Measurements from ENCODE around the gene JAKMIP3.

The JAKMIP3 gene

DNA sequence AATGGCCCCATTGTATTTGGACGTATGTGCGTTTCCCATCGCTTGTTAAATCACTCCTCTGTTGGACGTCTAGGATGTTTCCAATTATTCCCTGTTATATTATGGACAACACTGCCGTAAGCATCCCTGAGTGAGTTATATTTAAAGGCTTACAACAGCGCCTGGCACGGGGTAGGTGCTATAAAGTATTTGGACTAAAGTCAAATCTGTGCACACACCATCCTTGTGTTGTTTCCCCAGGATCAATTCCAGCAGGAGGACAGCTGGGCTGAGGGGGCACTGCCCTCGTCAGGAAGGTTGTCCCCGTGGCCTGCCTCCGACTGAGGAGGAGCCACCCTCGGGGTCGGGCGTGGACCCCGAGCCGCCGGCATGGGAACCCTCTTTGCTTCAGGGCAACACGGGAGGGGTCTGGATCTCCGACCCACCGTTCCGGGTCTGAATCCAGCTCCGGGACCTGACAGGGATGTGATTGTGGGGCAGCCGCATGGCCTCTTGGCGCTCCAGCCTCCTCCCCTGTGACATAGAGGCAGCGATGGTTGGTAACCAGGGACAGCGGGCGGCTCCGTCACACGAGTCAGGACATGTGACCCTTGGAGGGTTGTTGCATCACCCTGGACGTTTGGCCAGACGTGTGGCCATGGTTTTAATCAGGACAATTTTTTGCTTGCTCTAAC is 1.5 kb upstream of the JAKMIP3 start:
- Histone ChIP-seq H3K27ac (ENCODE audit: insufficient read depth, low read length, poor library complexity, severe bottlenecking) (no peak overlapping the region), H3K27me3 (replicated peaks; ENCODE audit: control insufficient read depth, insufficient read depth, low read length, poor library complexity, severe bottlenecking) (no peaks in the 10 kb centered on the region), H3K36me3 (ENCODE audit: control insufficient read depth, insufficient read depth, low read length) (no peaks in the 10 kb centered on the region), H3K4me3 (ENCODE audit: insufficient read depth, low read depth, low read length, poor library complexity, severe bottlenecking) (no peak overlapping the region), H3K4me1 (ENCODE audit: control insufficient read depth, insufficient read depth, low read length, poor library complexity, severe bottlenecking) (no peaks in the 10 kb centered on the region), H3K9me3 (ENCODE audit: control insufficient read depth, low read length) (no peaks in the 10 kb centered on the region)
- no peak for DNase-seq

DNA sequence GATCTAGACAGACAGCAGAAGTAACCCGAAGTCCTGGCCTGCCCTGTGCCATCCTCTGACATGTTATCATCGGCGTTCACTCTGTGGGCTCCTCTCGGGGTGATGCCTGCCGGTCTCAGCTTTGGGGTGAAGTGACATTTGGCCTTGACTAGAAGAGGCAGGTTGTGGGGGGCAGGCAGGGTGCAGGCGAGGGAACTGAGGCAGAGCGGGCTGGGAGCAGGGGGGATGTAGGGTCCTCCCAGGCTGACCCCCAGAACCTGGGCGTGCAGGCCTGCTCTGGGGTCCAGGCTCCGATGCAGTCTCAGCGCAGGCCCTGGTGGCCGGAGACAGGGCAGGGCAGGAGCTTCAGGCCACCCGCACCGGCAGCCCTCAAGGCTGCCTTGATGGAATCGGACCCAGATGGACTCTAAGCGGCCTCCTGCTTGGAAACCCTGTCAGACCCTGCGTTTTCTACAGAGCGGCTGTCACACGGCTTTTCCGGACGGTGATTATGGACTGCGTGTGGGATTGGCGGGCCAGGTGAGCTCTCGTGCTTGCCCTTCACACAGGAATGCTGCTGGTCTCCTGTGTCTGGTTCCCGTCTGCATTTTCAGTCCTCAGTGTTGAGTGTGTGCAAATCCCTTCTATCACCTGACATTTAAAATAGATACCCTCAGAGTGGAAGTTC is 842 bp upstream of the JAKMIP3 start:
- H3K27me3 ChIP-seq (replicated peaks; ENCODE audit: control insufficient read depth, insufficient read depth, low read length, poor library complexity, severe bottlenecking) = no peaks in the 10 kb centered on the region
- no peak for DNase-seq
- no peak overlapping the region for H3K27ac ChIP-seq (ENCODE audit: insufficient read depth, low read length, poor library complexity, severe bottlenecking)
- no peaks in the 10 kb centered on the region for H3K36me3 ChIP-seq (ENCODE audit: control insufficient read depth, insufficient read depth, low read length)
- H3K9me3 ChIP-seq (ENCODE audit: control insufficient read depth, low read length) = no peaks in the 10 kb centered on the region
- H3K4me1 ChIP-seq (ENCODE audit: control insufficient read depth, insufficient read depth, low read length, poor library complexity, severe bottlenecking) = no peaks in the 10 kb centered on the region
- H3K4me3 ChIP-seq (ENCODE audit: insufficient read depth, low read depth, low read length, poor library complexity, severe bottlenecking) = no peak overlapping the region

DNA sequence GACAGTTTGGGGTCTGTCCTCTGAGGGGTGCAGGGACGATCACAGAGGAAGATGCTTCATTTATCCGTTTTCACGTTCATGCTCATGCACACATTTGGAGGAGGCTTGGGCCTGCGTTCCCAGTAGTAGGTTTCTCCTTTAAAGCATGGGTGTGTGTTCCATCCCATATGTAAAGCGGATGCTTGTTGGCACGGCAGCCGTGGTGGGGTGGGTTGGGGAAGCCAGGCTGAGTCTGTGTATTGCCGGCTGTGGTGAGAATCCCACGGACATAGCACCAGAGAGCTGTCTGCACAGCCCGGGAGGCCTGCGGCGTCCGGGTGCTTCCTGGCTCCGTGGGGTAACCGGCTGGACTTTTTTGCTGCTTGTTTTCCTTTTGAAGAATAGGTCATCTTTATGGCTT is 440 bp downstream of the JAKMIP3 start:
- Histone ChIP-seq H3K4me3 (ENCODE audit: insufficient read depth, low read depth, low read length, poor library complexity, severe bottlenecking) (peak overlapping the region; percentile 37), H3K27ac (ENCODE audit: insufficient read depth, low read length, poor library complexity, severe bottlenecking) (no peak overlapping the region), H3K27me3 (replicated peaks; ENCODE audit: control insufficient read depth, insufficient read depth, low read length, poor library complexity, severe bottlenecking) (no peaks in the 10 kb centered on the region), H3K9me3 (ENCODE audit: control insufficient read depth, low read length) (no peaks in the 10 kb centered on the region), H3K4me1 (ENCODE audit: control insufficient read depth, insufficient read depth, low read length, poor library complexity, severe bottlenecking) (no peaks in the 10 kb centered on the region), H3K36me3 (ENCODE audit: control insufficient read depth, insufficient read depth, low read length) (no peaks in the 10 kb centered on the region)
- no peak for DNase-seq

DNA sequence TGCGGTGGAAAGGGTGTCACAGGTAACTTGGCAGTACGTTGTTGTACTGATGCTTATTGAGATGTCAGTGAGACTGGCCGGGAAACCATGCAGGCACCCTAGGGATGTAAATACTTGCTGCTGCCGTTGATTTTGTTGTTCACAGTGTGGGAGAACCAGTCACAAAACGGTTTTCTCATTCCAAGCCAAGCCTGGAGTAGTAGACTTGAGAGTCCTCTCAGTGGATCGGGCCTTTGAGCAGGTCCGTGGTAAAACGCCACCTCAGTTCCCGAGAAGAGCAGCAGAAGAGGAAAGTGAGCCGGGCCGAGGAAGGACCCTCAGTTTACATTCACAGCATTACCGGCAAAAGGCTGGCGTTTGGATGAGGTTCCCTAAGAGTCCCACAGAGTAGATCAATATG is 1.1 kb downstream of the JAKMIP3 start:
- Histone ChIP-seq H3K27me3 (replicated peaks; ENCODE audit: control insufficient read depth, insufficient read depth, low read length, poor library complexity, severe bottlenecking) (no peaks in the 10 kb centered on the region), H3K4me1 (ENCODE audit: control insufficient read depth, insufficient read depth, low read length, poor library complexity, severe bottlenecking) (no peaks in the 10 kb centered on the region), H3K4me3 (ENCODE audit: insufficient read depth, low read depth, low read length, poor library complexity, severe bottlenecking) (no peak overlapping the region), H3K9me3 (ENCODE audit: control insufficient read depth, low read length) (no peaks in the 10 kb centered on the region), H3K36me3 (ENCODE audit: control insufficient read depth, insufficient read depth, low read length) (no peaks in the 10 kb centered on the region), H3K27ac (ENCODE audit: insufficient read depth, low read length, poor library complexity, severe bottlenecking) (no peak overlapping the region)
- DNase-seq = no peak

DNA sequence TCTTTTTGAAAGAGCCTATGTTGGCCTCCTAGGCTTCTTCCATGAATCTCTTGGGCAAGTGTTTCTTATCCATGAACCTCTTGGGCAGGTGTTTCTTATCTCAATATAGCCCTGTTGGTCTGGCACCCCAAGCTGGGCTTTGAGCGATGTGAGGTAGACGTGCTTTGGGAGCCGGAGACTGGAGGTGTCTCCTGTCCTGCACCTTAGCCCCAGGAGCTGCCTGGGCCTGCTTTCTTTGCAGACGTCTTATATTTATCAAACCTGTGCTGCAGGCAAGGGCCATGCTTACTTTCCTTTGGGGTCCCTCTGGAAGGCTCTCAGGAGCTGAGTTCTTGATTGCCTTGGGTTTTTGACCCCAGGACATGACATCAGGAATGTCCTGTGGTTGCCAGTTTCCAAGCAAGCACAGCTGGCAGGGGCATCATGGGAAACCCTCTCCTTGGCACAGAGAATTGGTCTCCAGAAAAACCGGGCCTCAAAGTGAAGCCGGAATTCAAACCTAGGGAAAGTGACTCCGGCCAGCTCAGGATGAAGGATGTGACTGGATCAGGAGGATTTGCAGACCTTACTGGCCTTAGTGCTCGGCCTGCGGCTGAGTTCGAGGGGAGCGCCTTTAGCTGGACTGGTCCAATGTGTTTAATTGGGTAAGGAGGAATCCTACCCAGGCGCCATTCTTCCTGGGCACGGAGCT is 2.8 kb downstream of the JAKMIP3 start:
- H3K27ac ChIP-seq (ENCODE audit: insufficient read depth, low read length, poor library complexity, severe bottlenecking) = no peak overlapping the region
- no peaks in the 10 kb centered on the region for H3K36me3 ChIP-seq (ENCODE audit: control insufficient read depth, insufficient read depth, low read length)
- no peak overlapping the region for H3K4me3 ChIP-seq (ENCODE audit: insufficient read depth, low read depth, low read length, poor library complexity, severe bottlenecking)
- DNase-seq = no peak
- H3K27me3 ChIP-seq (replicated peaks; ENCODE audit: control insufficient read depth, insufficient read depth, low read length, poor library complexity, severe bottlenecking) = peaks cover 4% of the 10 kb centered on the region
- no peaks in the 10 kb centered on the region for H3K4me1 ChIP-seq (ENCODE audit: control insufficient read depth, insufficient read depth, low read length, poor library complexity, severe bottlenecking)
- H3K9me3 ChIP-seq (ENCODE audit: control insufficient read depth, low read length) = no peaks in the 10 kb centered on the region

DNA sequence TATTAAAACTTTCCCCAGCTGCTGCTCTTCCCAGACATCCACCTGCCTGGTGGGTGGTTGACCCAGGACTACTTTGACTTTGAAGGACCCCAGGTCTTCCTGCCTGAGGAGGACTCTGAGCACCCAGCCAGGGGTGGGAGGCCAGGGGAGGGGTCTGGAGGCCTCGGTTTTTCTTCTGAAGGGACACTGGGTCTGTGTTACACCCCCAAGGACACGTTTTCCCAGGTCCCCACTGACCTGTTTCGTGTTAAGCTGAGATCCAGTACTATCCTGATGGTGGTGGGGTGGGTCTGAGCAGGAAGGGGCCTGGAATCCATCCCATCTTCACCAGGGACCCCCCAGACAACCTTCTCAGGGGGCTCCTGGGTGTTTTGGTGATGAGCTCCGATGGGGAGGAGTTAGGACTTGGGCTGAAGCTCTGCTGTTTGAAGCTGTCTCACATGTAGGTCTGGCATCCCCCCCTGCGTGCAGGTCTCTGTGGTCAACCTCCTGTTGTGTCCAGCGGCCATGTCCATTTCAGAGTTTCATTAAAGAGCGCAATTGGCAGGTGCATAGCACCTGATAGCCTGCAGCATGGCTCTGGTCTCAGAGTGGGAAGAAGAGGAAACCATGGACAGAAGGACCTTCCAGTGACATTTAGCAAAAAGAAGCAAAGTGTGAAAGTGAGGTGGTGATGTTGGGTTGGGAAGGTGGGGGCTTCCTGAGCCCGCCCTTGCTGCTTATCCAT is 3.5 kb downstream of the JAKMIP3 start:
- no peak for DNase-seq
- Histone ChIP-seq H3K4me1 (ENCODE audit: control insufficient read depth, insufficient read depth, low read length, poor library complexity, severe bottlenecking) (no peaks in the 10 kb centered on the region), H3K27me3 (replicated peaks; ENCODE audit: control insufficient read depth, insufficient read depth, low read length, poor library complexity, severe bottlenecking) (peaks cover 4% of the 10 kb centered on the region), H3K36me3 (ENCODE audit: control insufficient read depth, insufficient read depth, low read length) (no peaks in the 10 kb centered on the region), H3K27ac (ENCODE audit: insufficient read depth, low read length, poor library complexity, severe bottlenecking) (no peak overlapping the region), H3K9me3 (ENCODE audit: control insufficient read depth, low read length) (no peaks in the 10 kb centered on the region), H3K4me3 (ENCODE audit: insufficient read depth, low read depth, low read length, poor library complexity, severe bottlenecking) (no peak overlapping the region)

DNA sequence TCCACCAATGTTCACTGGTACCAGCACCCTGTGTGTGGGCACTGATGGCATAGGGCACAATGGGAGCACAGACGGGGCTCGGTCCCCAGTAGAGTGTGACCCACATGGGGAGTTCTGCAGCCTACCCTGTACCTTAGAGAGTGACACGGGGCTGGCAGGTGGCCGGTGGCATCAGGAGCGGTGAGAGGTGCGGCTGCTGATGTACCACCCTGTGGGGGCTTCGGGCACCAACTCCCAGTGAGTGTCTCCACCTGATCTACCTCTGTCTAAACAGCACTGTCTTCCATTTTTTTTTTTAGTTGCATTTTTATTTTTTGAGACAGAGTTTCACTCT is 4.1 kb downstream of the JAKMIP3 start:
- H3K4me1 ChIP-seq (ENCODE audit: control insufficient read depth, insufficient read depth, low read length, poor library complexity, severe bottlenecking) = no peaks in the 10 kb centered on the region
- H3K36me3 ChIP-seq (ENCODE audit: control insufficient read depth, insufficient read depth, low read length) = no peaks in the 10 kb centered on the region
- no peak overlapping the region for H3K27ac ChIP-seq (ENCODE audit: insufficient read depth, low read length, poor library complexity, severe bottlenecking)
- H3K9me3 ChIP-seq (ENCODE audit: control insufficient read depth, low read length) = no peaks in the 10 kb centered on the region
- no peak overlapping the region for H3K4me3 ChIP-seq (ENCODE audit: insufficient read depth, low read depth, low read length, poor library complexity, severe bottlenecking)
- peaks cover 4% of the 10 kb centered on the region for H3K27me3 ChIP-seq (replicated peaks; ENCODE audit: control insufficient read depth, insufficient read depth, low read length, poor library complexity, severe bottlenecking)
- DNase-seq = no peak

DNA sequence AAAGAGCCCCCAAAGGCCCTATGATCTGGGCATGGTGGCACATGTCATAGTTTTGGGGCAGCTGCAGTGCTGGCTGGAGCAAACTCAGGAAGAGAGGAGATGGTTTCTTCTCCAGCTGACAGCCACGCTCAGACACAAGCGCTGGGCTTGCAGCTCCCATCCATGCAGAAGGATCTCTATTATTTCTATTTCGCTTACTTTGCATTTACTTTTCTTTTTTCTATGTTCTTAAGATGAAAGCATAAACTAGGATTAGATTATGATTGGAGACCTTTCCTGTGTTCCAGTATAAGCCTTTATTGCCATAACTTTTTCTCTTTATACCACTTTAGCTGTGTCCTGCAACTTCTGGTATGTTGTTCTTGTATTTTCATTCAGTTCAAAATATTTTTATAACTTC is 5.0 kb downstream of the JAKMIP3 start:
- Histone ChIP-seq H3K27me3 (replicated peaks; ENCODE audit: control insufficient read depth, insufficient read depth, low read length, poor library complexity, severe bottlenecking) (peaks cover 4% of the 10 kb centered on the region), H3K27ac (ENCODE audit: insufficient read depth, low read length, poor library complexity, severe bottlenecking) (no peak overlapping the region), H3K36me3 (ENCODE audit: control insufficient read depth, insufficient read depth, low read length) (no peaks in the 10 kb centered on the region), H3K4me3 (ENCODE audit: insufficient read depth, low read depth, low read length, poor library complexity, severe bottlenecking) (no peak overlapping the region), H3K4me1 (ENCODE audit: control insufficient read depth, insufficient read depth, low read length, poor library complexity, severe bottlenecking) (no peaks in the 10 kb centered on the region), H3K9me3 (ENCODE audit: control insufficient read depth, low read length) (no peaks in the 10 kb centered on the region)
- no peak for DNase-seq

DNA sequence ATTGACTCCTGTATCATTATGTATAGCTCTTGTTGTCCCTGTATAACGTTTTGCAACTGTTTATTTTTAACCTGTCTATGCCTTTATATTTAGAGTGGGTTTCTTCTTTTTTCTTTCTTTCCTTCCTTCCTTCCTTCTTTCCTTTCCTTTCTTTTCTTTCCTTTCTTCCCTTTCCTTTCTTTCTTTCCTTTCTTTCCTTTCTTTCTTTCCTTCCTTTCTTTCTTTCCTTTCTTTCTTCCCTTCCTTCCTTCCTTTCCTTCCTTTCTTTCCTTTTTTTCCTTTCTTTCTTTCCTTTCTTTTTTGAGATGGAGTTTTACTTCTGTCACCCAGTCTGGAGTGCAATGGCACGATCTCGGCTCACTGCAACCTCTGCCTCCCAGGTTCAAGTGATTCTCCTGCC is 5.9 kb downstream of the JAKMIP3 start:
- Histone ChIP-seq H3K4me1 (ENCODE audit: control insufficient read depth, insufficient read depth, low read length, poor library complexity, severe bottlenecking) (no peaks in the 10 kb centered on the region), H3K27ac (ENCODE audit: insufficient read depth, low read length, poor library complexity, severe bottlenecking) (no peak overlapping the region), H3K9me3 (ENCODE audit: control insufficient read depth, low read length) (no peaks in the 10 kb centered on the region)

More for the DNA sequence above, 5.9 kb downstream of the JAKMIP3 start:
- H3K36me3 ChIP-seq (ENCODE audit: control insufficient read depth, insufficient read depth, low read length) = no peaks in the 10 kb centered on the region
- no peak for DNase-seq
- H3K4me3 ChIP-seq (ENCODE audit: insufficient read depth, low read depth, low read length, poor library complexity, severe bottlenecking) = no peak overlapping the region
- H3K27me3 ChIP-seq (replicated peaks; ENCODE audit: control insufficient read depth, insufficient read depth, low read length, poor library complexity, severe bottlenecking) = peaks cover 4% of the 10 kb centered on the region
